AG20443 (cell line): Measurements from ENCODE around the gene CMKLR1.

Experiments
- DNase-seq: peaks from one replicate; pipeline ENCODE4 v3.0.0; 2012; ENCODE audit warnings: low spot score, mixed read lengths

The CMKLR1 gene, protein sequence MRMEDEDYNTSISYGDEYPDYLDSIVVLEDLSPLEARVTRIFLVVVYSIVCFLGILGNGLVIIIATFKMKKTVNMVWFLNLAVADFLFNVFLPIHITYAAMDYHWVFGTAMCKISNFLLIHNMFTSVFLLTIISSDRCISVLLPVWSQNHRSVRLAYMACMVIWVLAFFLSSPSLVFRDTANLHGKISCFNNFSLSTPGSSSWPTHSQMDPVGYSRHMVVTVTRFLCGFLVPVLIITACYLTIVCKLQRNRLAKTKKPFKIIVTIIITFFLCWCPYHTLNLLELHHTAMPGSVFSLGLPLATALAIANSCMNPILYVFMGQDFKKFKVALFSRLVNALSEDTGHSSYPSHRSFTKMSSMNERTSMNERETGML

DNA sequence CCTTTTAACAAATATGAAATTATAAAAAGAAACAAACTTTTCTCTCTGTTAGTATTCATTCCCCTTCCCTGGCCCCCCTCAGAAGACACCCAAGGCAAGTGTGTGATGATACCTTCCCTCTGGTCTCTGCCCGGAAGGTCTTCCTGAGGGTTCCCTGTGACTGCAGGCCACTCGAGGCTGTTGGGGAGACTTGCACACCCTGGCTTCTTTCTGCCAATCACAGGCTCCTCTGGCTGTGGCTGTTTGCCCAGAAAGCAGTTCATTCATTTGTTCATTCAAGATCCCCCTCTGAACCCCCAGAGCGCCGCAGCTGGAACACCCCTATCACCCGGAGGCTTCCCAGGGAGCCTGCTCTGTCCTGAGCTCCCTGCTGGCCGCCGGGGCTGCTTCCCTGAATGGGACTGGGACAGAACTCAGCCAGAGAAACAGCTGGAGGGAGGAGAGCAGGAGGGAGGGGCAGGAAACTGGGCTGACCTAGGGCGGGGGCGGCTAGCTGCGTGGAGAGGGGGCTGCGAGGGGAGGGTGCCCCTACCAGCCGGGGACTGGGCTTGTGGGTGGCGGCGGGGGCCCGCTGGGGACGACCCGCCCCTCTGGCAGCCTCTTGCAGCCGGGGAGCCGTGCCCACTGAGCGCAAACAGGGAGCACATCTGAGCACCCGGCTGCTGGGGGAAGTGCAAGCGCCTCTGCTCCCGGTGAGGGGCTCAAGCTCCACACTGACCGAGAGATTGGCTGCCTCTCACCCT lies at the start of gene CMKLR1:
TSS of gene CMKLR1 (minus strand) at position 397 of the 743 bp plus-strand sequence. CDS start 45,720 bp downstream, outside the sequence.
- DNase-seq: peak; percentile 42

DNA sequence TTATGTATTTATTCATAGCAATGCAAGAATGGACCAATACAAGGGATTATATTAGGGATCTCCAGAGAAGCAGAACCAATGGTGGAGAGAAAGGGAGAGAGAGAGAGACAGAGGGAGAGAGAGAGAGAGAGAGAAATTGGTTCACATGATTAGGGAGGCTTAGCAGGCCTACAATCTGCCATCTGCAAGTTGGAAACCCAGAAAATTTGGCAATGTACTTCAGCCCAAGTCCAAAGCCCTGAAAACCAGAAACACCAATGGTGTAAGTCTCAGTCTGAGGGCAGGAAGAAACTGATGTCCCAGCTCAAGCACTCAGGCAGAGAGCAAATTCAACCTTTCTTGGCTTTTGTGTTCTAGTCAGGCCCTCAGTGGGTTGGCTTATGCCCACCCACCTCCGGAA lies 48.7 kb upstream of the CMKLR1 start:
- no peak for DNase-seq

DNA sequence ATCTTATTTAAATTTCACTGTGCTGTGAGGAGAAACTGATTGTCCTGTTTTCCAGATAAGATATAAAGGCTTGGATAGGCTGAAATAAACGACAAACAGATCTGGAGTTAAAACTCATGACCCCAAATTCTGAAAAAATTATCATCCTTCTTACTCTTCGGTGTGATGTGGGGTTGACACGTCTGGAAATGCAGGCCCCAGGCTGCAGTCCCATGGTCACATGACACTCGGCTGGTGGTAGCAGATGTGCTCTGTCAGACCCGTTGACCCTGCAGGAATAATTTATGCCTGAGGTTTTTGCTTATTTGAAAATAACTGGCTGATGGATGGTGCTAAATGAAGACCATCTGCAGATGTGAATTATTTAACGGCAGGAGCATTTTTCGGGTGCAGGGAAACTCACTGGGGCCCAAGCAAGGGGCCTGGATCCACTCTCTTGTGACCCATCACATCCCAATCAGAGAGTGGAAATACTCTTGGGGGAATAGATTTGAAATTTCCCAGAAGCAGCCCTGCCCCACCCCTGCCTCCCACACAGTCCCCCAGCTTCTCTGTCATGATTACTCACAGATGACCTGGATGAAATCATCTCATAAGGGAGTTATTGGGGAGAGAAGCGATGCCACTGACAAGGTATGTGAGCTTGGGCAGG lies 47.7 kb upstream of the CMKLR1 start:
- no peak for DNase-seq

DNA sequence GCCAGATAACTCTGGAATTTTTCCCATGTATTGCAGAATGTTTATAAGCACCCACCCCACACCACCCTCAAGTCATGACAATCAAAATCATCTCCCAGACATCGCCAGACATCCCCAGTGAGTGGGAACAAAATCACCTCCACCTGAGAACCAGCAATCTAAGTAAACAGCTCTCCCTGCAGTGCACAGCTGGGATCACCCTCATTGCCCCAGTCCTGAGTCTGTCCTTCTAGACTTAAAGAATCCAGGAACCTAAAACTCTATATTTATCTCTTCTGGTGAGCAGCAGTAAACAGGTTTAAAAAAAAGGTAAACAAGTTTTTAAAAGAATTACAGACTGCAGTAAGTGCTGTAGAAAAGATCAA lies 43.3 kb upstream of the CMKLR1 start:
- DNase-seq: no peak

DNA sequence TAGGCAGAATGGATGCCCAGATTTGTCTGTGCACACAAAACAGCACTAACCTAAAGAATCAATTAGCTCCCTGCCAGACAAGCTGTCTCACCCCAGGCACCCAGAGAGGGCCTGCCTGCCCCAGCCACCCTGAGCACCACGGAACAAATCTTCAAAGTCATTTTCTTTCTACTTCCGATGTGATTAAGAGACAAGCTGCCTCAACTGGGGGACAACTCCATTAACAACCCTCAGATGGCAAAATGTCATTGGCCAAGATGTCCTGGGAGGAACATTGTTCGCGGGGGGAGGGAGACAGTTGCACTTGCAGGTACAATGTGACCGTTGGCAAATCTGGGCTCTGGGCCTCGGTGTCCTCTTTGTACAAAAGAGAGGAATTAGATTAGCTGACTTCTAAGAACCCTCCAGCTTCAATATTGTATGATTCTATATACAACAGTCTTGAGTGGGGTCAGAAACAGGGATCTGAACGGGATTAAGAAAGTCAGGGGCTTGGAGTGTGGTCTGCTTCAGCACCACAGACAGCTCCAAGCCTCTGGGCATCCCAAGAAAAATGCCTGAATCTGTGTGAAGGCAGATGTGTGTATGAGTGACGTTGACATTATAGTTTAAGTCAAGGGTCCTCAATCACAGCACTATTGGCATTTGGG lies 42.8 kb upstream of the CMKLR1 start:
- DNase-seq: no peak

DNA sequence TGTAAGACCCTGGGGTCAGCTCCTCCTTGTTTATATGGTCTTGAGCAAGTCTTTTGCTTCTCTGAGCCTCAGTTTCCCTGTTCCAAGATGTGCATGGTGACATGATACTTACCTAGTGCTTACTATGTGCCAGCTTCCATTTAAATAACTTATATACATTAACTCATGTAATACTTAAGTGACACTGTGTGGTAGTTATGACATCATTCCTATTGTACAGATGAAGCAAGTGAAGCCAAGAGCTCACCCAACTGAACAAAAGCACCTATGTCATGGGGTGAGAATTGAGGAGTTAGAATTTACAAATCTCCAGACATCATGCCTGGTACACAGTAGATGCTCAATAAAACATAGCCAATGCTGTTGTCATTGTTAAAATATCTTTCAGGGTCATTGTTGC lies 41.3 kb upstream of the CMKLR1 start:
- no peak for DNase-seq

DNA sequence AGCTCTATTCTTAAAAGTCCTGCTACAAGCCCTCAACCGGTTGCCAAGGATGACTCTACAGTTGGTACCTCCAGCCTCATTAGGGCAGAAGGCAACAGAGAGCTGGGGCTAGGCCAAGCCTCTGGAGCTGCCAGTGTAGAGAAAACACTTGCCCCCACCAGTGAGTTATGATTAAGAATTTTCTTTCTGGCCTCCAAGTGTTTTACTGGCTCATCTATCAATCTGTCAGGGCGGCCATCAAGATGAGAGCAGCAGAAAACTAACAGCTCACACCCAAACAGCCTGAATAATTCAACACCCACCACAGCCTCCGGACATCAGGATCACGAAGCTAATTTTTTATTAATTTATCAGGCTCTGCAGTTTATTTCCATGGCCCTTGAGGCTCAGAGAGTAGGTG lies 40.7 kb upstream of the CMKLR1 start:
- DNase-seq: no peak

DNA sequence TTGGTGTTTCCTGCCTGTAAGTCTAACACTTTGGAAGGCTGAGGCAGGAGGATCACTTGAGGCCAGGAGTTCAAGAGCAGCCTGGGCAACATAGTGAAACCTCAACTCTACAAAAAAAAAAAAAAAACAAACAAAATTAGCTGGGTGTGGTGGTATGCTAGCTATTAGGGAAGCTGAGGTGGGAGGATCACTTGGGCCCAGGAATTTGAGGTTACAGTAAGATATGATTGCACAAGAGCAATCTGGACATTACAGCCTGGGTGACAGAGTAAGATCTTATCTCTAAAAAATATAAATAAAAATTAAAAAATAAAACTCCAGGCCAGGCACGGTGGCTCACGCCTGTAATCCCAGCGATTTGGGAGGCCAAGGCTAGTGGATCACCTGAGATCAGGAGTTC lies 39.8 kb upstream of the CMKLR1 start:
- DNase-seq: no peak

DNA sequence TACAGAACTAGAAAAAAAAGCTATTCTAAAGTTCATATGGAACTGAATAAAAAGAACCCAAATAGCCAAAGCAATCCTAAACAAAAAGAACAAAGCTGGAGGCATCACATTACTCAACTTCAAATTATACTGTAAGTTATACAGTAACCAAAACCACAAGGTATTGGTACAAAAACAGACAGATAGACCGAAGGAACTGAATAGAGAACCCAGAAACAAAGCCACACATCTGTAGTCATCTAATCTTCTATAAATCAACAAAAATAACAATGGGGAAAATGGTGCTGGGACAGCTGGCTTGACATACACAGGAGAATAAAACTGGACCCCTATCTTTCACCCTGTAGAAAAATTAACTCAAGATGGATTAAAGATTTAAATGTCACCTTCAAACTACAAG lies 38.1 kb upstream of the CMKLR1 start:
- no peak for DNase-seq

DNA sequence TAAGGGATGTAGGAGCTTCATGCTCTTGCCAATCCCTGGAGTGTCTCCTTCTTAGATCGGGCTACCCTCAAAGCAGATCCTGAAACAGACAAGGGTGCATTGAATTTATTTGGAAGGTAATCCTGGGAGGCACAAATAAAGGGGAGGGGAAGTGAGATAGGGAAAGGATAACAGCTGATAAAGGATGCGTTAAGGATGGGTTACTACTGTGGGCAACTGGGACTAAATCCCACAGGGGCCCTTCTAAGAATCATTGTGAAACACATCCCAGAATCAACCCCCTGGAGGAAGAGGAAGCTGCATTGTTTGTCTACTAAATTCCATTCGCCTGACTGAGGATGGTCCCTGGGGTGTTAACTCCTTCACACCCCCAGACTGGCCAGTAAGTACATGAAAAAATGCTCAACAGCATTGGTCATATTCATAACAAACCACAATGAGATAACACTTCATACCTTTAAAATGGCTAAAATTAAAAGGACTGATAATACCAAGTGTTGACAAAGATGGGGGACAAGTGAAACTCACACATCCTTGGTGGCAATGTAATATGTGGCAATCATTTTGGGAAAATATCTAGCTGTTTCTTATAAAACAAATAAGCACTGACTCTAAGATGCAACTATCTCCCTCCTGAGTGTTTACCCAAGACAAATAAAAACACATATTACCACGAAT lies 37.0 kb upstream of the CMKLR1 start:
- DNase-seq: no peak

DNA sequence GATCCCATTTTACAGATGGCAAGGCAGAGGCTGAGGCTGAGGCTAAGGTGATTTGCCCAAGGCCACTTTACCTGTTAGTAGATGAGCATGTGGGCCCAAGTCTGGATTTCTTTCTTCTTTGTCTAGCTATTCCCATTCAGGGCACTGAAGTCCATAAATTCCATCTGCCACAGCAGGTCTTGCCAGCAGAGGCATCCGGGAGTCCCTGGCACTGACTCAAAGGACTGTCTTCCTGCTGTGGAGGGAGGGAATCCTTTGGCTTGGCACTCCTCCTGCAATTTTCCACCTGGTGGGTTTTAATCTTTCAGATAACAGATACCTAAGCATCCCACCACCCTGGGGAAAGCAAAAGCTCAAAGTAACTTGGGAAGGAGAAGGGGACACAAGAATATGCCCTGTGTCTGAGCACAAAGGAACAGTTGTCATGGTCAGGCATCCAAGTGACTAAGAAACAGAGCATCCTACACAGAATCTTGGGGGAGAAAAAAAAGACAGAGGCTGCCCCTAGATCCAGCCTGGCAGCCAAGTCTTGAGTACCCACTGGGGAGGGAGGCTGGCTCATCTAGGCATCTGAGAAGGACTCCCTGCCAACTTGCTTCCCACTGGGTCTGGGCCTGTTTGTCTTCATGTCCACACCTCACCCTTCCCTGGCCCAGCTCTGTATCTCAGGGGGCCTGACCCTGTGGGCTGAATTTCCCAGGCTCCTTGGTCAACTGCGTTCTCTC lies 35.6 kb upstream of the CMKLR1 start:
- DNase-seq: no peak

DNA sequence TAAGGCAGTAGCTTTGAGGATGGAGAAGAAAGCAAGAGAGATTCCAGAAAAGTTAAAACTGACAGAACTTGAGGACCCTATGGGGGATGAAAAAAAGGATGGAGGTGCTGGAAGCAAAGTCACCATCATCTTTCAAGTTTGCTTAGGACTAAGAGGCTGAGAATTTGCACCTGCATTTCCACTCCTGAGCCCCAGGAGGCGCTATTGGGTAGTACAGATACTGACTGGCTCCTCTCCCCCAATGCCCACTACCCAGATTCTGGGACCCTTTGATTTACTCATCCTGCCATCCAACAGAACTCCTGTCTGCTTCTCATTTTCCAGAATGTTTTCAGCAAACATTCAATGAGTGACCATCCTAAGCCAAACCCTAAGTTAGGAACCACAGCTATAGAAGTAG lies 34.0 kb upstream of the CMKLR1 start:
- no peak for DNase-seq

DNA sequence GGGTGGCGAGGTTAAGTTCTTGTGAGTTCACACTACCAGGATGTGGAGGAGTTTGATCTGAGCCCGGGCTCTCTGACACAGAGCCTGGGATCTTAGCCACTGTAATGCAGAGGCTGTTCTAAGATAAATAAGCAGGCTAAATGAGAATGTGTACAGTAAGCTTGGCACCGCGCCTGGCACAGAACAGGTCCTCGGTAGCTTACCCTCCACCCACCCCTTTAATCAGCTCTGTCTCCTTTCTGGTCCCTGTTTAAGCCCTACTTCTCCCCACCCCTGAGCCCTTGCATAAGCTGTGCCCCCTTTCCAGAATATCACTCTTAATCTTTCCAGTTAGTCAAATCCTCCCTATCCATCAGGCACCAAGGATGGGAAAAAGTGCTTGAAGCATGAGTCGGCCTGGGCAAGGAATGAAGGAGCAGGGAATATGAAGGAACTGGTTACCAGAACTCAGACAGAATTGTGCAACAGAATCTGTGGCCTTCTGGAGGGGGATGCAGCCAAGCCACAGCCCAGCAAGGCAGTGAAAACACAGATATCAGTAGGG lies 32.8 kb upstream of the CMKLR1 start:
- peak; percentile 83 for DNase-seq

DNA sequence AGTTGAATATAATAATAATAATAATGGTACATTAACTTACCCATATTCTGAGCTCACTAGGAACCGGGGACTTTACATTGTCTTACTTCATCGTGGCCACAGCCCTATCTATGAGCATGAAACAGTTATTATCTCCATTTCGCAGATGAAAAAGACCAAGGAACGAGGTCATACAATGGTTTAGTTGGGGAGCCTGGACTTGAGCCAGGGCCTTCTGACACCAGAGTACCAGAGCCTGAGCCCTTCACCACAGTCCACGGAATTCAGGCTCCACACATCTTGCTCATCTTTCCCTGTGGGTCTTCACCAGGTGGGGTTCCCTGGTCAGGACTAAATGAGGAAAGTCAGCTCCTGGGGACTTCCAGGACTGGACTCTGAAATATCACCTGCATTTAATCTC lies 31.3 kb upstream of the CMKLR1 start:
- no peak for DNase-seq

DNA sequence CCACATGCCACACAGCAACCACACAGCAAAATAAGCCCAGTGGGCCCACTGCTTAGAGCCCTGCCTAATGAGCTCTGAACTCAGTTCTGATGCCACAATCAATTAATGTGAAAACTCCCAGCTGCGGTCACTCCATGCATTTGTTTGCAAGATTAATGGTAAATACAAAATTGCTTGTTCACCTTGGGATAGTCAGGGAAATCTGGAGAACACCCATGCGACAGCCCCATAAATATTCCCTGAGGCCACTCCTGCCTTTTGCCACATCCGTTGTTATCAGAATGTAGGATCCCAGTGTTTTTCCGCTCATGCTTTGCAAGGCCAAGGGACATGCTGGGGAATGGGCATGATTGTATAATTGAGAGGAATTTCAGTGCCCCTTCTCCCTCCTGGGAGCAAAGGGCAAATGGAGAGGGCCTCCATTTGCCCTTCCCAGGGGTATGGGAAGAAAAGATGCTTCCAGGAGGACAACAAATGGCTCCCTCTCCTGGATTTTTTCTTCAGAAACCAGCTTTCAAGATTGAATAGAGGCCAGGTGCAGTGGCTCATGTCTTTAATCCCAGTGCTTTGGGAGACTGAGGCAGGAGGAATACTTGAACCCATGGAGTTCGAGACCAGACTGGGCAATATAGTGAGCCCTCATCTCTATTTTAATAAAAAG lies 30.8 kb upstream of the CMKLR1 start:
- no peak for DNase-seq

DNA sequence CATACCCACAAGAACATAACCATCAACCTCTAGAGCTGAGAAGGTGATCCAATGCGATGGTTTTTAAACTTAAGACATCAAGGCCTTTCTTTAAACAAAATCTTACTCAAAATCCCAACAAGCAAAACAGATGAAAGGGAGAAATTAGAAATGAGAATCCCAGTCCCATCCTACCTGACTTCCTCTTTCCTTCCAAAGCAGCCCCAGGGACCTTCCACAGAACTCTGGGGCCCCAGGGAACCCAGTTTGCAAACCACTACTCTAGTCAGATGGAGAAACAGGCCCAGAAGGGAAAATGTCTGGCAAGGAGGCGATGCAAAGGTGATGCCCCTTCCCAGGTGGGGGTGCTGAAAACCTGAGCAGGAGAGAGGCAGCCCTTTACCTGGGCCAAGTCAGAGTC lies 29.0 kb upstream of the CMKLR1 start:
- no peak for DNase-seq

DNA sequence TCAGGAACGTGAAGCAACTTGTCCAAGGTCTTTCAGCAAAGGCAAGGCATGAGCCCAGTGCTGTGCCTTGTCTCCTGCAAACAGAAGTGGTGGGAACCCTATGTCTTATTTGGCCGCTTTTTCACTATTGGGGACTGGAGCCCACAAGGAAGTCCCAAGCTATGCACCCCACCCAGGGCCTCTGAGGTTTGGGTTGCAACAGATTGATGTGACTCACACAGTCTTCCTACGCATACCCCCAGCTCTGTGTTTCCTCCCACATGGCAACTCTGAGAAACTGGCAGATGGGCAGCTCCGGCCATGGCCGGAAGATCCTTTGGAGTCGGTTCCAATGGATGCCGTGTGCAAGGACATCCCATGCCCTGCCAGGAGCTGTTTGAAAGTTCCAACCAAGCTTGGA lies 28.3 kb upstream of the CMKLR1 start:
- DNase-seq: peak; percentile 81

DNA sequence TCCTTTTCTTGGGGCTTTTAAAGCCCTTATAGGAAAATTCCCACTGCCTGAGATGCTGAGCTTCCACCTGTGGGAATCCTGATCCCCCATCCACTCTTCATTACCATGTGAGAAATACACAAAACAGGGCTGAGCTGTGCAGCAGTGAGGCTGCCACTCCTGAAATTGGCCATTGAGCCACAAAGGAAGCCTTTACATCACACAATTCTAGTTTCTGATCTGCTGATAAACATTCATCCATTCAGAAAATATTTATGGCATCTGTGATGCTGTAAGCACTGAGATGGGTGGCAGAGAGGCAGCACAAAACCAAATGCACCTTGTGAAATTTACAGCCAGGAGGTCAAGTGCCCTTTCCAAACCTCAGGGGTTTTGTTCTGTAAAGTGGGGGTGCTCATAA lies 26.2 kb upstream of the CMKLR1 start:
- DNase-seq: no peak

DNA sequence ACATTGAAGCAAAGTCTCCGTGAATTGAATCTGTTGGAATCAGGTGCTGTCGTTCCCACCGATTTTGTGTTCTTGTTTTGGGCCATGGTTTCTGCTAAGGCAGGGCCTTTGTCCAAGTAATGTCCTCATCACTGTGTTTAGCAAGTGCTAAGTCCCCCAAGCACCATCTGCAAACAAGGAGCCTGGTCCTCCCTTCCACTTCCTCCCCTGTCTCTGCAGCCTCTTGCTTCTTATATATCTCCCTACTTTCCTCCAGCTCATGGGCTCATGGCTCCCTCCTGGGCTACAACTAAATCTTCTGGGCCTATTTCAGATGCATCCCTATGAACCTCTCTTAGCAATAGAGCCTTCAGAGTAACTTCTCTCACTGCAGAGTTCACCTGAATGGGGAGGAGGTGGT lies 25.8 kb upstream of the CMKLR1 start:
- DNase-seq: no peak

DNA sequence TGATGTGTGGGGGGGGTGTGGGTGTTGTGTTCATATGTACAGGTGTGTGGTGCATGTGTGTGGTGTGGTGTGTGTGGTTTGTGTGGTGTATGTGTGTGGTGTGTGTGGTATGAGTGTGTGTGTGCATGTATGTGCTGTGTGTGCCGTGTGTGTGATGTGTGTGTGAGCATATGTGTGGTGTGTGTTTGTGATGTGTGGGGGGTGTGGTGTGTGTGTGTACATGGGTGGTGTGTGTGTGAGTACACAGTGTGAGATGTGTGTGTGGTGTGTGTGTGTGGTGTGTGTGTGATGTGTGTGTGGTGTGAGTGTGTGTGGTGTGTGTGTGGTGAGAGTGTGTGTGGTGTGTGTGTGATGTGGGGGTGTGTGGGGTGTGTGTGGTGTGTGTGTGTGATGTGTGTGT lies 24.5 kb upstream of the CMKLR1 start:
- no peak for DNase-seq

DNA sequence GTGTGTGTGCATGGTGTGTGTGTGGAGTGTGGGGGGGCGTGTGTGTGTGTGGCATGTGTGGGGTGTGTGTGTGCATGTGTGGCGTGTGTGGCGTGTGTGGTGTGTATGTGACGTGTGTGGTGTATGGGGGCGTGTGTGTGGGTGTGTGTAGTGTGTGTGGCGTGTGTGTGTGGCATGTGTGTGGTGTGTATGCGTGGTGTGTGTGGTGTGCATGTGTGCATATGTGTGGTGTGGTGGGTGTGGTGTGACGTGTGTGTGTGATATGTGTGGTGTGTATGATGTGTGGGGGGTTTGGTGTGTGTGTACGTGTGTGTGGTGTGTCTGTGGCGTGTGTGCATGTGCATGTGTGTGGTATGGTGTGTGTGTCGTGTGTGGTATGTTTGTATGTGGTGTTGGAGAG lies 24.1 kb upstream of the CMKLR1 start:
- no peak for DNase-seq
